ENCODE results near the gene TSPAN4. TPM values are rescaled to one million over a fixed set of nuclear protein-coding genes. Genes with fewer than 3 reads are reported as not detected.

The TSPAN4 gene
- total RNA-seq, 2 experiments from 2014 or later = 5.2 to 5.3 TPM

DNA sequence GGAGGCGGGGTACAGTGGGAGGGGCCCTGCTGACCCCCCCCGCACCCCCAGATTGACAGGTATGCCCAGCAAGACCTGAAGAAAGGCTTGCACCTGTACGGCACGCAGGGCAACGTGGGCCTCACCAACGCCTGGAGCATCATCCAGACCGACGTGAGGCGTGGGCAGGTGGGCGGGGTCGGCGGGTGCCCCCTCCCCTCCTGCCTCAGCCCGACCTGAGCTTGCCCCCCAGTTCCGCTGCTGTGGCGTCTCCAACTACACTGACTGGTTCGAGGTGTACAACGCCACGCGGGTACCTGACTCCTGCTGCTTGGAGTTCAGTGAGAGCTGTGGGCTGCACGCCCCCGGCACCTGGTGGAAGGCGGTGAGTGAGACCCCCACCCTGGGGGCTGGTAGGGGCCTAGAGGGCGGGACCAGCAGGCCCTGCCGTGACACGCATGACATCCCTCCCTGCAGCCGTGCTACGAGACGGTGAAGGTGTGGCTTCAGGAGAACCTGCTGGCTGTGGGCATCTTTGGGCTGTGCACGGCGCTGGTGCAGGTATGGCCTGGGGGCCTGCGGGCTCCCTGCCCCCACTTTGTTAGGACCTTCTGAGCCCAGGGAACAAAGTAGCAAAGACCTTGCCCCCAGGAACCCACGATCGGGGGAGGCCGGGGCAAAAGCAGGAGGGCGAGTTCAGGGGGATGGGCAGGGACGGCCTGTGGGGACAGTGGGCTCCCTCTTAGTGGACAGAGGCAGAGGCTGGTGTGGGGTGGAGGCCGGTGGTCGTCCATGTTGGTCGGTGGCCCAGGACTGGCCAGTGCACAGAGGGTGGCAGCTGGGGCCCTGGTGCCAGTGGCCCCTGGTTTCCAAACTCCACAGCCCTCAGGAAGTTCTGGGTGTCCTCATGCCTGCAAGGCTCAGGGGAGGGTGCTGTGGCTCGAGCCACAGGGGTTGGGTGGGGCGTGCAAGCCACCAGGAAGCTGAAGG lies 23.1 kb downstream of the TSPAN4 start:
- H3K4me1 Mint-ChIP-seq (ENCODE audit: low read depth) = no peaks in the 10 kb centered on the region
- no peaks in the 10 kb centered on the region for H3K36me3 Mint-ChIP-seq
- ChIA-PET POLR2A (interaction anchor here (0.6 to 1.0 kb wide), 2 partner anchors 23 to 85 kb away, joined by 3 read pairs; partner anchors contain the start of genes POLR2L and TSPAN4), CTCF (no interaction called here)
- intact Hi-C loops (cut with micrococcal nuclease) = no loop called here
- H3K4me3 Mint-ChIP-seq = no peak overlapping the region
- no peaks in the 10 kb centered on the region for H3K27me3 Mint-ChIP-seq
- DNase-seq = no peak
- no peak overlapping the region for H3K27ac Mint-ChIP-seq
- no peaks in the 10 kb centered on the region for H3K9me3 Mint-ChIP-seq

DNA sequence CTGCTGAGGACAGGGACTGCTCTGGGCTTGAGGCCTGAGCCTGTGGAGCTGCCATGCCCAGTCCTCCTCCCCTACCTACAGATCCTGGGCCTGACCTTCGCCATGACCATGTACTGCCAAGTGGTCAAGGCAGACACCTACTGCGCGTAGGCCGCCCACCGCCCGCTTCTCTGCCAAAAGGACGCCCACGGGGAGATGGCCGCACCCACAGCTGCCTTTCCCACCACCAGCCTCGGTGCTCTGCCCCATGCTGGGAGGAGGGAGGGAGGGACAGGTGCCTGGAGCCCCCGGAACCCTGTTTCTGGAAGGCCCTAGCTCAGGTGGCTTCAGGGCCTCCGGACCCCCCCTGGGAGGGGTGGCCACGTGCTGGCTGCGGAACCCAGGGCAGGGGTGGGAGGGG lies 23.8 kb downstream of the TSPAN4 start:
- POLR2A ChIA-PET = interaction anchor here (0.6 to 1.0 kb wide), 2 partner anchors 24 to 85 kb away, joined by 3 read pairs; partner anchors contain the start of genes POLR2L and TSPAN4
- H3K27ac Mint-ChIP-seq = no peak overlapping the region
- H3K9me3 Mint-ChIP-seq = no peaks in the 10 kb centered on the region

DNA sequence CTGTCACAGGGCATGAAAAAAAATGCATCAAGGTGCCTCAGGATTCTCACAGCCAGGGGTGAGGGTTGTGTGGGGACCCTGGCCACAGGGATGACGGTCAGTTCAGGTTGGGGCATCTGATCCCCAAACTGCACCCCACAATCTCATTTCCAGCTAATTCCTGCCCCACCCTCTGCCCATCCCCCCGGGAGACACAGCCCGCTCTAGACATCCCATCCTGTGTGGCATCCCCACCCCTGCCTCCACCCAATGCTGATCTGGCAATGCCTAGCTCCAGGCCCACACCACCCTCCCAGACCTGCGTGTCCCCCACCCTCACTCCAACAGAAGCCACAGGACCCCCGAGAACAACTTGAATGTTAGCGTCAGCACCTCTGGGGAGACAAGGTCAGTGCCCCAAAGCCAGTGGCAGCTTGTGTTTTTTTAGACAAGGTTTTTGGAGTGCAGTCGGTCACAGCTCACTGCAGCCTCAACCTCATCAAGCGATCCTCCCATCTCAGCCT lies 25.3 kb downstream of the TSPAN4 start:
- intact Hi-C loops (cut with micrococcal nuclease) = no loop called here
- ChIA-PET POLR2A (no interaction called here), CTCF (no interaction called here)
- no peaks in the 10 kb centered on the region for H3K4me1 Mint-ChIP-seq (ENCODE audit: low read depth)
- H3K9me3 Mint-ChIP-seq = no peaks in the 10 kb centered on the region
- H3K36me3 Mint-ChIP-seq = no peaks in the 10 kb centered on the region
- no peaks in the 10 kb centered on the region for H3K27me3 Mint-ChIP-seq
- H3K27ac Mint-ChIP-seq = no peak overlapping the region
- DNase-seq = no peak
- H3K4me3 Mint-ChIP-seq = no peak overlapping the region

More for the DNA sequence above, 23.8 kb downstream of the TSPAN4 start:
- Mint-ChIP-seq H3K4me3 (no peak overlapping the region), H3K36me3 (no peaks in the 10 kb centered on the region), H3K27me3 (no peaks in the 10 kb centered on the region), H3K4me1 (ENCODE audit: low read depth) (no peaks in the 10 kb centered on the region)
- intact Hi-C loops (cut with micrococcal nuclease) = no loop called here
- CTCF ChIA-PET = no interaction called here
- DNase-seq = no peak

DNA sequence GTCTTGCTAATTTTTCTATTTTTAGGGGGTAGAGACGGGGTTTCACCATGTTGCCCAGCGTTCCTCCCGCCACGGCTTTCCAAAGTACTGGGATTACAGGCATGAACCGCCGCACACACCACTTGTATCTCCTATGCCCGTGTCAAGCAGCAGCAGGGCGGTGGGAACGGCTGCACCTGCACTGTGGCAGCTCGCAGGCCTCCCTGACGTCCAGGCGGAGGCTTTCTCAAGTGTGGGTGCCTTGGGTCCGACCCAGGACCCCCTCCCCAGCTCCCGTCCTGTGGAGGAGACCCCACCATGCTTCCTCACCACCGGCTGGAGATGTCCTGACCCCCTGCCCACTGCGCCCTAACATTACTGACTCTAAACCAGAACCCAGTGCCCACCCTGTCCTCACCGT lies 25.7 kb downstream of the TSPAN4 start:
- POLR2A ChIA-PET = no interaction called here
- H3K4me1 Mint-ChIP-seq (ENCODE audit: low read depth) = no peaks in the 10 kb centered on the region
- no peak overlapping the region for H3K4me3 Mint-ChIP-seq
- no peaks in the 10 kb centered on the region for H3K27me3 Mint-ChIP-seq
- intact Hi-C loops (cut with micrococcal nuclease) = no loop called here
- H3K27ac Mint-ChIP-seq = no peak overlapping the region
- H3K36me3 Mint-ChIP-seq = no peaks in the 10 kb centered on the region
- no peaks in the 10 kb centered on the region for H3K9me3 Mint-ChIP-seq
- no peak for DNase-seq
- CTCF ChIA-PET = no interaction called here

DNA sequence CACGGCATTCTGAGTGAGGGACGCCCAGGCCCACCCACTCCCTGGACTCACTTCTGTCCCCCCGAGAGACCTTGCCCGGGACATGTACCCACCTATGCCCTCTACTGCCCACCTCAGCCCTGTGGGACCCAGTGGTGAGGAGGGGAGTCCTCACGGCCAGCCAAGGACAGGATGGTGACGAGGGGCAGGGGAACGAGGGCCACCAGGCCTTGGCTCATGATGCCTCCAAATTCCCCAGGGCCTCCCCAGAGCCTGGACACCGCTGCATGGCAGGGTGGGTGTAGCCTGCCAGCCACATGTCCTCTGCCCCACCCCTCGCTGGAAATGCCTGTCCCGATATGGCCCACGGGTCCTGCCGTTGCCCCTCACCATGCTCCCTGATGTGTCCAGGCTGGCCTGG lies 26.1 kb downstream of the TSPAN4 start:
- no peak overlapping the region for H3K4me3 Mint-ChIP-seq

DNA sequence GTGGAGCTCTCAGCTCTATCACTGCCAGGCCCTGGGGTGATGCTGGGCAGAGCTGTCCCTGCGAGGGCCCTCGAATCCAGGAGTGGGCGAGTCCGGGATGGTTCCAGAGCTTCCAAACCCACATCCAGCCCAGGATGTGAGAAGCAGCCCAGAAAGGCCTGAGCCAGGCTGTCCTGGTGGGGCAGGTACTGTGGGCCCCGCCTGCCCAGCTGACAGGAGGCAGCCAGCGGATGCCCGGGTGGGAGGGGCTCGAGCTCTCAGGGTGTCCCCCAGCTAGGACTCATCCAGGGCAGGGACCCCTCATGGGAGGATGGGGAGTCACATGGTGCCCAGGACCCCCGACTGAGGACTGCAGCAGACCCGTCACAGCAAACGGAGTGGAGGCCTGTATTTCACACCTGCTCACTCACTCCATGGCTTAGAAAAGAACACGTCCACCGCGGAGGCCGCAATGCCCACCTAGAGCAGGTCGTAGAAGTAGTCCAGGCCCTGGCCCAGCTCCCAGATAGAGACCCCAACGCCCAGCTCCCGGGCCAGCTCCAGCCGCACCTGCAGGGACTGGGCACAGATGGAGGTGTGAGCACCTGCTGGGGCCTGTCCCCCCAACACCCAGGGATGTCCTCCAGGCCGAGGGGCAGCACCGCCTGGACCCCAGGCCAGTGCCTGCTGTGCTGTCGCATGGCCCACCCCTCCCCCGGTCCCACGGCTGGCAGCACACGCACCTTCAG lies 26.9 kb downstream of the TSPAN4 start:
- no peak for DNase-seq
- H3K4me3 Mint-ChIP-seq = no peak overlapping the region
- no peaks in the 10 kb centered on the region for H3K27me3 Mint-ChIP-seq
- no peaks in the 10 kb centered on the region for H3K4me1 Mint-ChIP-seq (ENCODE audit: low read depth)
- intact Hi-C loops (cut with micrococcal nuclease) = no loop called here
- H3K9me3 Mint-ChIP-seq = no peaks in the 10 kb centered on the region
- POLR2A ChIA-PET = no interaction called here
- no peak overlapping the region for H3K27ac Mint-ChIP-seq
- CTCF ChIA-PET = no interaction called here
- peaks cover under 1% of the 10 kb centered on the region for H3K36me3 Mint-ChIP-seq

More for the DNA sequence above, 26.1 kb downstream of the TSPAN4 start:
- POLR2A ChIA-PET = no interaction called here
- Mint-ChIP-seq H3K27ac (no peak overlapping the region), H3K36me3 (no peaks in the 10 kb centered on the region), H3K27me3 (no peaks in the 10 kb centered on the region), H3K9me3 (no peaks in the 10 kb centered on the region), H3K4me1 (ENCODE audit: low read depth) (no peaks in the 10 kb centered on the region)
- CTCF ChIA-PET = no interaction called here
- intact Hi-C loops (cut with micrococcal nuclease) = no loop called here
- DNase-seq = no peak

DNA sequence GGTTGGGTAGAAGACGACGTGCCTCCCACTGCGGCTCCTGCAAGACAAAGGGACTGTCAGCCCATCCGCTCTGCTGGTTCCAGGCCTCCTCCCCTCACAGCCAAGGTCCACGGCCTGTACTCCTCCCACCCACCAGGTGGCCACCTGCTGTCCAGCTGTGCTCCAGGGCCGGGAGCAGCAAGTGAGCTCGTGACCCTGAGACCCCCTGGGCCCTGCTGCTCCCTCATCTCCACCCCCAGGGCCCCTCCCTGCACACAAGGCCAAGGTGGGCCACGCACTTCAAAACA lies 27.4 kb downstream of the TSPAN4 start:
- intact Hi-C loops (cut with micrococcal nuclease) = no loop called here
- POLR2A ChIA-PET = no interaction called here
- CTCF ChIA-PET = no interaction called here
- no peak for DNase-seq
- Mint-ChIP-seq H3K27ac (no peak overlapping the region), H3K27me3 (no peaks in the 10 kb centered on the region), H3K4me3 (no peak overlapping the region), H3K4me1 (ENCODE audit: low read depth) (no peaks in the 10 kb centered on the region), H3K36me3 (peaks cover 2% of the 10 kb centered on the region), H3K9me3 (no peaks in the 10 kb centered on the region)

DNA sequence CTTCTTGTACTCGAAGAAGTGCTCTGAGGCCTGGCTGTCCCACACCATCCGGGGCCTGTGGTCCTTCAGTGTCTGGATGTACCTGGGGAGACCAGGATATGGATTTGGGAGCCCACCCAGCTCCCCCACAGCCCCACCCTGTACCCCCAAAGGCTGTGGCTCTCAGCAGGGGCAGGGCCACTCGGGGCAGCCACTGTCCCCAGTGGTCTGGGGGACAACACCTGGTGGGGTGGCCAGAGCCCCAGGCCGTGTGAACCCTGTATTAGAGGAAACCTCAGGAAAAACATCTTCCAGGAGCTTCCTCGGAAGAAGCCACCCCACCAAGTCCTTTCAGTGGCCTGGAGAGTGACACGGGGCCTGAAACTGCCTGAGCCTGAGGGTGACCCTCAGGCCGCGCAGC lies 27.8 kb downstream of the TSPAN4 start:
- POLR2A ChIA-PET = no interaction called here
- no peak overlapping the region for H3K27ac Mint-ChIP-seq
- H3K9me3 Mint-ChIP-seq = no peaks in the 10 kb centered on the region
- peaks cover 2% of the 10 kb centered on the region for H3K36me3 Mint-ChIP-seq
- CTCF ChIA-PET = no interaction called here
- no peak overlapping the region for H3K4me3 Mint-ChIP-seq
- H3K4me1 Mint-ChIP-seq (ENCODE audit: low read depth) = no peaks in the 10 kb centered on the region
- DNase-seq = no peak
- intact Hi-C loops (cut with micrococcal nuclease) = no loop called here
- no peaks in the 10 kb centered on the region for H3K27me3 Mint-ChIP-seq

DNA sequence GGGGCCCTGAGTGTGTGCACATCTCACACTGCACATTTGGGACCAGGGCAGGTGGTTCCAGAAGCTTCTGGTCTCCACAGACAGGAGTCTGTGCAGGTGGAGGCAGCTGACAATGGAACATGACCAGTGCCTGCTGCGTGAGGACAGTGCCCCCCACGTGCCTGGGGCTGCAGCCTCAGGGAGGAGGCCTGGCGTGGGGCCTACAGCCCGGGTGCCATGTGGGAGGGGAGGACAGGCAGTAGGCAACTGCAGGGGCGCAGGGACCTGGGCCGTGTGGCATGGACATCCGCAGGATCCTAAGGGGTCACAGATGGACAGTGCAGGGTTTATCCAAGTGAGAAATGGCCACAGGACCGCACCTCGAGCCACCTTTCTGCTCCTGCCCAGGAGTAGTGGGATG lies 28.8 kb downstream of the TSPAN4 start:
- CTCF ChIA-PET = interaction anchor here (1.2 kb wide), 1 partner anchor 182 kb away, joined by 4 read pairs; no protein-coding TSS in a partner anchor
- Mint-ChIP-seq H3K27ac (no peak overlapping the region), H3K36me3 (peaks cover 2% of the 10 kb centered on the region), H3K4me3 (no peak overlapping the region), H3K9me3 (no peaks in the 10 kb centered on the region), H3K27me3 (no peaks in the 10 kb centered on the region), H3K4me1 (ENCODE audit: low read depth) (no peaks in the 10 kb centered on the region)
- no peak for DNase-seq
- POLR2A ChIA-PET = no interaction called here
- intact Hi-C loops (cut with micrococcal nuclease) = no loop called here

DNA sequence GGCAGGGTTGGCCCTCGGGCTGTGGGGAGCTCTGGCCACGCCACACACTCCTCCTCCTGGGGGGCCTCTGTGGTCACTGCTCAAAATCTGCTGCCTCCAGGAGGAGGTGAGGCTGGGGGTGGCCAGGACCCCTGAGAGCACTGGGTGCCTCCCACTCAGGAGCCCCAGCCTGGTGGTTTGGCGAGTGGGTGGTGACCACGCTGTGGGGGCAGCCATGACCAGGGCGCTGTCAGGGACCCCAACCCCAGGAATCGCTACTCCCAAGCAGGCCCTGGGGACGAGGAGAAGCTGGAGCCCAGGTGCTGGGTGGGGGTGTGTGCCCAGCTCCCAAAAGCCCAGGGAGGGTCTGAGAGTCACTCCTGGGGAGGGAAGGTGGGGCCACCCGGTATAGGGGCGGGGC lies 30.1 kb downstream of the TSPAN4 start:
- intact Hi-C loops (cut with micrococcal nuclease) = no loop called here
- no peak for DNase-seq
- Mint-ChIP-seq H3K9me3 (no peaks in the 10 kb centered on the region), H3K4me1 (ENCODE audit: low read depth) (no peaks in the 10 kb centered on the region), H3K27ac (no peak overlapping the region), H3K36me3 (peaks cover 3% of the 10 kb centered on the region), H3K27me3 (no peaks in the 10 kb centered on the region), H3K4me3 (no peak overlapping the region)
- POLR2A ChIA-PET = no interaction called here
- CTCF ChIA-PET = interaction anchor here (0.8 kb wide), 1 partner anchor 24 kb away, joined by 3 read pairs; no protein-coding TSS in a partner anchor

DNA sequence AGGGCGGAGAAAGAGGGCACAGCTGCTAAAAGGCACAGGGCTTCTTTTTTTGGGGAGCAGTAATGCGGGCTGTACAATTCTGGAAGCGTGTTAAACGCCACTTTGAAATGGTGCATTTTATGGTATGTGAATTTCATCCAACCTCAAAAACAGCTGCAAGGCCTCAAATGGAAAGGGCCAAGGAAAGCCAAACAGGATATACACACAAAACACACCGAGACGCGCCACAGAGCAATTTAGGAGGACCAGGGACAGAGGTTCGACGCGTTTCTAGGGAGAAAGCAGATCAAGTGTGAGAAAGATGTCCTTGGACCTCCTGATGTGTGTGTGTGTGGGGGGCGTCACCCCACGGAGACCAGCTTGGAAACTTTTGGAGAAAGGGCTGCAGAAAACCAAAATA lies 31.1 kb downstream of the TSPAN4 start:
- DNase-seq = no peak
- POLR2A ChIA-PET = no interaction called here
- intact Hi-C loops (cut with micrococcal nuclease) = no loop called here
- CTCF ChIA-PET = no interaction called here
- Mint-ChIP-seq H3K9me3 (no peaks in the 10 kb centered on the region), H3K4me1 (ENCODE audit: low read depth) (no peaks in the 10 kb centered on the region), H3K36me3 (peaks cover 4% of the 10 kb centered on the region), H3K27me3 (no peaks in the 10 kb centered on the region), H3K4me3 (no peak overlapping the region), H3K27ac (no peak overlapping the region)

DNA sequence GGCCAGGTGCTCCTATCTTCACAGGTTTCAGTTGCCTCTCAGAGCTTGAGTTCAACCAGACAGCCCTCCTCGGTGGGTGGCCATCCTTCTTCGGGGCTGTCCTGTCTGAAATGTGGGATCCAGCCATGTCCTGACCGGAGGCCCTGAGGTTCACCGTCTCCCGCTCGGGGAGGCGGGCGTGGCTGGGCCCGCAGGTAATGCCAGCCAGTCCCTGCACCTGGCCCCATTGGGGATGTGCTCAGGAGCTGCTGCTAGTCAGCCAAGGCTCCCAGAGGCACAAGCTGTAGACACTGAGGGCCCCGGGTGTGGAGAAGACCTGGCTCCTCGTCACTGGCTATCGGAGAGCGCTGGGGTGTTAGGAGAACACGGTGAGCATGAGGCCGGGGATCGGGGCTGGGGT lies 32.6 kb downstream of the TSPAN4 start:
- DNase-seq = no peak
- Mint-ChIP-seq H3K4me1 (ENCODE audit: low read depth) (no peaks in the 10 kb centered on the region), H3K27me3 (no peaks in the 10 kb centered on the region), H3K9me3 (no peaks in the 10 kb centered on the region), H3K27ac (no peak overlapping the region), H3K4me3 (no peak overlapping the region), H3K36me3 (peaks cover 8% of the 10 kb centered on the region)
- intact Hi-C loops (cut with micrococcal nuclease) = no loop called here
- ChIA-PET CTCF (no interaction called here), POLR2A (no interaction called here)
